Measurements from ENCODE around the gene RRP12.
"Not testable (repeated sequence)": the region's sequence is repeated elsewhere in the genome, so short reads cannot be mapped to it uniquely, and the experiment has no call there.

Gene RRP12

GRCh38 chr10:97362310-97363033 lies 38.7 kb downstream of the RRP12 start:
- FAIRE-seq = no peak

GRCh38 chr10:97361537-97361901 lies 39.6 kb downstream of the RRP12 start:
- no peak for DNase-seq (ENCODE audit: insufficient read length)
- no peak for FAIRE-seq
- TF ChIP-seq TAF1 (IDR thresholded peaks at IDR 0.05; ENCODE audit: borderline replicate concordance, low read depth, low read length) (no peak), POLR2AphosphoS5 (IDR thresholded peaks at IDR 0.05; ENCODE audit: low read depth, low read length) (no peak), POLR2A (IDR thresholded peaks at IDR 0.05; ENCODE audit: low read depth, low read length) (no peak)

More at GRCh38 chr10:97362310-97363033, 38.7 kb downstream of the RRP12 start:
- TF ChIP-seq TAF1 (IDR thresholded peaks at IDR 0.05; ENCODE audit: borderline replicate concordance, low read depth, low read length) = no peak
- no peak for TF ChIP-seq POLR2AphosphoS5 (IDR thresholded peaks at IDR 0.05; ENCODE audit: low read depth, low read length)
- no peak for TF ChIP-seq POLR2A (IDR thresholded peaks at IDR 0.05; ENCODE audit: low read depth, low read length)
- DNase-seq (ENCODE audit: insufficient read length) = no peak

GRCh38 chr10:97360705-97361536 lies 40.2 kb downstream of the RRP12 start:
- no peak for TF ChIP-seq POLR2AphosphoS5 (IDR thresholded peaks at IDR 0.05; ENCODE audit: low read depth, low read length)
- TF ChIP-seq POLR2A (IDR thresholded peaks at IDR 0.05; ENCODE audit: low read depth, low read length) = no peak
- TF ChIP-seq TAF1 (IDR thresholded peaks at IDR 0.05; ENCODE audit: borderline replicate concordance, low read depth, low read length) = no peak
- DNase-seq (ENCODE audit: insufficient read length) = no peak
- FAIRE-seq = no peak

GRCh38 chr10:97358781-97359180 lies 42.4 kb downstream of the RRP12 start:
- TF ChIP-seq POLR2AphosphoS5 (IDR thresholded peaks at IDR 0.05; ENCODE audit: low read depth, low read length) (no peak), POLR2A (IDR thresholded peaks at IDR 0.05; ENCODE audit: low read depth, low read length) (no peak), TAF1 (IDR thresholded peaks at IDR 0.05; ENCODE audit: borderline replicate concordance, low read depth, low read length) (no peak)
- DNase-seq (ENCODE audit: insufficient read length) = no peak
- FAIRE-seq = no peak

- no peak for FAIRE-seq
- no peak for TF ChIP-seq POLR2AphosphoS5 (IDR thresholded peaks at IDR 0.05; ENCODE audit: low read depth, low read length)
- no peak for TF ChIP-seq POLR2A (IDR thresholded peaks at IDR 0.05; ENCODE audit: low read depth, low read length)
- no peak for TF ChIP-seq TAF1 (IDR thresholded peaks at IDR 0.05; ENCODE audit: borderline replicate concordance, low read depth, low read length)
- no peak for DNase-seq (ENCODE audit: insufficient read length)
These were observed 42.8 kb downstream of the RRP12 start for GRCh38 chr10:97358349-97358748.

GRCh38 chr10:97356918-97357317 lies 44.2 kb downstream of the RRP12 start:
- no peak for DNase-seq (ENCODE audit: insufficient read length)
- FAIRE-seq = no peak
- TF ChIP-seq TAF1 (IDR thresholded peaks at IDR 0.05; ENCODE audit: borderline replicate concordance, low read depth, low read length) (no peak), POLR2AphosphoS5 (IDR thresholded peaks at IDR 0.05; ENCODE audit: low read depth, low read length) (no peak), POLR2A (IDR thresholded peaks at IDR 0.05; ENCODE audit: low read depth, low read length) (no peak)

GRCh38 chr10:97356318-97356914 lies 44.7 kb downstream of the RRP12 start:
- TF ChIP-seq POLR2AphosphoS5 (IDR thresholded peaks at IDR 0.05; ENCODE audit: low read depth, low read length) = no peak
- no peak for TF ChIP-seq POLR2A (IDR thresholded peaks at IDR 0.05; ENCODE audit: low read depth, low read length)
- TF ChIP-seq TAF1 (IDR thresholded peaks at IDR 0.05; ENCODE audit: borderline replicate concordance, low read depth, low read length) = no peak
- DNase-seq (ENCODE audit: insufficient read length) (no peak), FAIRE-seq (no peak)

- FAIRE-seq (no peak), DNase-seq (ENCODE audit: insufficient read length) (no peak)
- TF ChIP-seq TAF1 (IDR thresholded peaks at IDR 0.05; ENCODE audit: borderline replicate concordance, low read depth, low read length) = no peak
- TF ChIP-seq POLR2AphosphoS5 (IDR thresholded peaks at IDR 0.05; ENCODE audit: low read depth, low read length) = no peak
- no peak for TF ChIP-seq POLR2A (IDR thresholded peaks at IDR 0.05; ENCODE audit: low read depth, low read length)
These were observed 45.6 kb downstream of the RRP12 start for GRCh38 chr10:97355571-97355975.

GRCh38 chr10:97353945-97354344 lies 47.2 kb downstream of the RRP12 start:
- no peak for DNase-seq (ENCODE audit: insufficient read length)
- no peak for FAIRE-seq
- TF ChIP-seq POLR2A (IDR thresholded peaks at IDR 0.05; ENCODE audit: low read depth, low read length) (no peak), TAF1 (IDR thresholded peaks at IDR 0.05; ENCODE audit: borderline replicate concordance, low read depth, low read length) (no peak), POLR2AphosphoS5 (IDR thresholded peaks at IDR 0.05; ENCODE audit: low read depth, low read length) (no peak)

- FAIRE-seq = no peak
- DNase-seq (ENCODE audit: insufficient read length) = no peak
- TF ChIP-seq POLR2AphosphoS5 (IDR thresholded peaks at IDR 0.05; ENCODE audit: low read depth, low read length) = no peak
- TF ChIP-seq POLR2A (IDR thresholded peaks at IDR 0.05; ENCODE audit: low read depth, low read length) = no peak
- TF ChIP-seq TAF1 (IDR thresholded peaks at IDR 0.05; ENCODE audit: borderline replicate concordance, low read depth, low read length) = no peak
These were observed 51.2 kb downstream of the RRP12 start for GRCh38 chr10:97349752-97350513.

GRCh38 chr10:97347317-97347716 lies 53.8 kb downstream of the RRP12 start:
- FAIRE-seq (no peak), DNase-seq (ENCODE audit: insufficient read length) (no peak)
- TF ChIP-seq POLR2AphosphoS5 (IDR thresholded peaks at IDR 0.05; ENCODE audit: low read depth, low read length) (no peak), POLR2A (IDR thresholded peaks at IDR 0.05; ENCODE audit: low read depth, low read length) (no peak), TAF1 (IDR thresholded peaks at IDR 0.05; ENCODE audit: borderline replicate concordance, low read depth, low read length) (no peak)

- DNase-seq (ENCODE audit: insufficient read length); FAIRE-seq: not testable (repeated sequence)
These were observed 57.5 kb downstream of the RRP12 start for GRCh38 chr10:97343664-97344063.

Data from GM12892 (cell line).